ENCODE measurements around the gene NDUFAF8.

- TF ChIP-seq CTCF (IDR thresholded peaks at IDR 0.05) (no peak), POLR2AphosphoS5 (IDR thresholded peaks at IDR 0.05) (no peak)
Observed at GRCh38 chr17:81249223-81250040, 10.3 kb downstream of the NDUFAF8 start.

Measured in prostate gland (tissue), 2 donors.